ENCODE results near the gene FGF18.

- TF ChIP-seq CTCF (IDR thresholded peaks at IDR 0.05; ENCODE audit: low read length) (no peak), EZH2 (IDR thresholded peaks at IDR 0.05; ENCODE audit: borderline replicate concordance, low read length) (no peak)
These were observed 62.4 kb downstream of the FGF18 start for GRCh38 chr5:171481571-171482433.

Measured in OCI-LY1 (cell line).